GM10847 (cell line): ENCODE results near the gene RBP3.

Experiments
- POLR2A ChIP-seq: IDR thresholded peaks from 2 replicates; pipeline ENCODE4 v1.6.1; 2011; ENCODE audit not compliant: insufficient read length; ENCODE audit errors: extremely low read depth

The RBP3 gene

DNA sequence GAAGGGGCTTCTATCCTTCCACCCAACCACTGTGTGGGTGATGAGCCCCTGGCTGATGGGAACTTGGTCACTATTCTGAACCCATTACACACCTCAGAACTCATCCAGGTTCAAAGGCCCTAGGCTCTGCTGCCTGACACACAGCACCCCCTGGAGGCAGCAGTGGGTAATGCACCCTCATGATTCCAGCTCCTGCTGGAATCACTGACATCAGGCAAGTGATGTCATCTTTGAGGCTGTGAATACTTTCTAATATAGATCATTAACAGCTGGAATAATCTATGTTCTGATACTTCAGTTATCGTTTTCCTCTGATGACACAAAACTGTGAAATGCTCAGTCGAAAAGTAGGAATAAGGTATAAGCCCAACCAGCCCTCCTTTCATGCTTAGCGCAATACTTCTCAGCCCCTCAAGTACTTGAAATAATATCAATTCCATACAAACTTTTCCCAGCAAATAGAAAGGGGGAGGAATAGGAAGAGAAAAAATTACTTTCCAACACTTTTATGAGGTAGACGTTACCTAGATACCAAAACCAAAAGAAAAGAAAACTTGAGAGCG is 7.5 kb upstream of the RBP3 start:
- TF ChIP-seq POLR2A = no peak

DNA sequence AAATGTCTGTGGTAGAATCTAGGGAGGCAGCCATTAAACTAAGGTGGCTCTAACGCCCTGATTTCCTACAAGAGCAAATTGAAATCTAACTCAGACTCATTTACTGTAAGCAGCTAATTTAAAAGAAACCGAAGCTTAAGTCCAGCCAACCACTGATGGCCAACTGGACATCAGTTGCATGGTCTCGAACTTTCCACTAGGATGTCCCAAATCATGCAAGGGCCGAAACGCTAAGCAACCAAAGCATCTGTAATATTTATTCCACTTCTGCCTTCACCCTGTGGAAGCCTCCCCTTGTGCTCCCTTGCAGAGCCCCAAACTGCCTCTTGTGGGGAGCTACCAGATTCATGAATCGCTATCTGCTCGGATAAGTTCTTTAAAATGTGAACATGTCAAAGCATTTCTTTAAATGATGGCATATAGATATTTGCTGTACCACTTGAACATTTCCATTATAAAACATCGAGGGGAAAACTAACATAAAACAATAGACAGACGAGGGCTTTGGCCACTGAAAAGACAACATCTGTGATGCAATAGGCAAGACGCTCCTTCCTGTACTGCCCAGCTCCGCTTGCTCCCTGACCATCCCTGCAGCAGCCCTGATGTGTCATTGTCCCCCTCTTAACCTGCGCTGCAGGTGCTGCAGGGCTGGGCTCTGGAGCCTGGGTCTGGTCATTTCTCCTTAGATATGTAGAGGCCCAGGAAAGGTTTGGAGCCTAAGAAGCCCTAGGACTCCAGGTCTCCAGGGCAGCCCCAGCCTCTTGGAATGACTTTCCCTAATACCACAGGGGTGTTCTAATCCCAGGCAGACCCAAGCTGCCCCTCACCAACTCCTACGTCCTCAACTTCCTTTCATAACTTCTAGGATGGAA is 2.9 kb upstream of the RBP3 start:
- TF ChIP-seq POLR2A = no peak

GRCh38 chr10:47346581-47347302 is 1.4 kb upstream of the RBP3 start:
- no peak for TF ChIP-seq POLR2A

DNA sequence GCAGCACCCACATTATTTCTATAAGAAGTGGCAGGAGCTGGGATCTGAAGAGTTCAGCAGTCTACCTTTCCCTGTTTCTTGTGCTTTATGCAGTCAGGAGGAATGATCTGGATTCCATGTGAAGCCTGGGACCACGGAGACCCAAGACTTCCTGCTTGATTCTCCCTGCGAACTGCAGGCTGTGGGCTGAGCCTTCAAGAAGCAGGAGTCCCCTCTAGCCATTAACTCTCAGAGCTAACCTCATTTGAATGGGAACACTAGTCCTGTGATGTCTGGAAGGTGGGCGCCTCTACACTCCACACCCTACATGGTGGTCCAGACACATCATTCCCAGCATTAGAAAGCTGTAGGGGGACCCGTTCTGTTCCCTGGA is 874 bp upstream of the RBP3 start:
- TF ChIP-seq POLR2A = no peak

GRCh38 chr10:47348661-47349470 is 703 bp downstream of the RBP3 start:
- TF ChIP-seq POLR2A = no peak

DNA sequence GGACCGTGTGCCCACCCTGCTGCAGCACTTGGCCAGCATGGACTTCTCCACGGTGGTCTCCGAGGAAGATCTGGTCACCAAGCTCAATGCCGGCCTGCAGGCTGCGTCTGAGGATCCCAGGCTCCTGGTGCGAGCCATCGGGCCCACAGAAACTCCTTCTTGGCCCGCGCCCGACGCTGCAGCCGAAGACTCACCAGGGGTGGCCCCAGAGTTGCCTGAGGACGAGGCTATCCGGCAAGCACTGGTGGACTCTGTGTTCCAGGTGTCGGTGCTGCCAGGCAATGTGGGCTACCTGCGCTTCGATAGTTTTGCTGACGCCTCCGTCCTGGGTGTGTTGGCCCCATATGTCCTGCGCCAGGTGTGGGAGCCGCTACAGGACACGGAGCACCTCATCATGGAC is 1.4 kb downstream of the RBP3 start:
- no peak for TF ChIP-seq POLR2A

GRCh38 chr10:47349941-47350371 is 1.8 kb downstream of the RBP3 start:
- TF ChIP-seq POLR2A = no peak

GRCh38 chr10:47350671-47351640 is 2.8 kb downstream of the RBP3 start:
- no peak for TF ChIP-seq POLR2A

- TF ChIP-seq POLR2A = no peak
These were observed 4.0 kb downstream of the RBP3 start for GRCh38 chr10:47351899-47352815.

- no peak for TF ChIP-seq POLR2A
These were observed 5.2 kb downstream of the RBP3 start for GRCh38 chr10:47353351-47353750.

DNA sequence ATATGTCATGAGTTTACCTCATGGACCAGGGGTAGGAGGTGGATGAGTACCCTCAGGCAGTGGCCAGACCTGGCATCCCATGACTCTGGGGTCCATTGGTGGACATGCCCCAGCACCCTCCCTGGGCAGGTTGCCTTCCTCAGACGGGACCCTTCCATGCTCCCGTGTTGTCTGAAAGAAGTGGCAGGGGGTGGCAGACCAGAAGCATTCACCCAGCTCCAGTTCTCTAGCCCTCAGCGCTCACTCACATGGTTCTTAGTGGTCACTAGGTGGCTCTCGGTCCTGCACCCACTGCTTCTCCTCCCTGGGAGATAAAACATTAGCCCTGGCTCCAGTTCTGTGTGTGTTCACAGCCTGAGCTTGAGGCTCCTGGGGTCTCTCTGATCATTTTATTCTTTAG is 6.0 kb downstream of the RBP3 start:
- no peak for TF ChIP-seq POLR2A

- no peak for TF ChIP-seq POLR2A
These were observed 6.7 kb downstream of the RBP3 start for GRCh38 chr10:47354900-47355299.

- TF ChIP-seq POLR2A = no peak
These were observed 8.5 kb downstream of the RBP3 start for GRCh38 chr10:47356708-47357107.
